Measurements from ENCODE around the gene SRGAP2C.
"Not testable (repeated sequence)": the region's sequence is repeated elsewhere in the genome, so short reads cannot be mapped to it uniquely, and the experiment has no call there.

Gene SRGAP2C

DNA sequence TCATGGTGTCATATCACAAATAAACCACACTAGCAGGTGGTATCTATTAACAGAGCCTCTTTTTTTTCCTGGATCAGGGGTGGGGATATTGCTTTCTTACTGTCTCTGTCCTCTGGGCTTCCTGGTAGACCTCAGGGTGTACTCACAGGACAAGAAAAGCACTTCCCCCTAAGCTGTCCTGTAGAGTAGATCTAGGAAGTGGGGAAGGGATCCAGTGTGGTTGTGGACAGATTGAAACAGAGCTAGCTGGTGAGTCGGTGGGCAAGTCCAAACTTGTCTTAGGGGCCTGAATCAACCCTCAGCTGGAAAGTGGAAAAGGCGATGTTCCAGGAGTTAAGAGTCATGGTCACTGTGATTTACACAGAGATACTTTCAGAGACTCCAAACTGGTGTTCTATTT is 96.7 kb downstream of the SRGAP2C start:
- CTCF ChIA-PET: not testable (repeated sequence)

GRCh38 chr1:121283587-121284180 is 98.9 kb downstream of the SRGAP2C start:
- POLR2A ChIA-PET; DNase-seq (ENCODE audit: low read depth, low spot score); H3K4me3 ChIP-seq (ENCODE audit: low read depth, low read length); CTCF ChIA-PET: not testable (repeated sequence)

More for the DNA sequence above, 96.7 kb downstream of the SRGAP2C start:
- DNase-seq (ENCODE audit: low read depth, low spot score); H3K4me3 ChIP-seq (ENCODE audit: low read depth, low read length); POLR2A ChIA-PET: not testable (repeated sequence)

DNA sequence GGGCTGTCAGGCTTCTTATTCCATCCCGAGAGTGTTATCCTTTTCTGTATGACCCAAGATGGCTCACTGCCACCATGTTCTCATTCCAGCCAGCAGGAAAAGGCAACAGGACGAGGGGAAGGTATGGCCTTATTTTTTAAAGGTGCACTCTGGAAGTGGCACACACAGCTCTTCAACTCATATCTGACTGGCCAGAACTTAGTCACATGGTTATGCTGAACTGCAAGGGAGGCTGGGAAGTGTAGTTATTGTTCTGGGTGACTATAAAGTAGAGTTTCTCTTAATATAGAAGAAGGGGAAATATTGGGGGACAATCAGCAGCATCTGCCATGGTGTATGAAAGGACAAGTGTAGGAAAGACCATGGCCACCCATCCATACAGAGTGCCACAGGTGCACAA is 107.8 kb downstream of the SRGAP2C start:
- H3K4me3 ChIP-seq (ENCODE audit: low read depth, low read length); POLR2A ChIA-PET; CTCF ChIA-PET; DNase-seq (ENCODE audit: low read depth, low spot score): not testable (repeated sequence)

DNA sequence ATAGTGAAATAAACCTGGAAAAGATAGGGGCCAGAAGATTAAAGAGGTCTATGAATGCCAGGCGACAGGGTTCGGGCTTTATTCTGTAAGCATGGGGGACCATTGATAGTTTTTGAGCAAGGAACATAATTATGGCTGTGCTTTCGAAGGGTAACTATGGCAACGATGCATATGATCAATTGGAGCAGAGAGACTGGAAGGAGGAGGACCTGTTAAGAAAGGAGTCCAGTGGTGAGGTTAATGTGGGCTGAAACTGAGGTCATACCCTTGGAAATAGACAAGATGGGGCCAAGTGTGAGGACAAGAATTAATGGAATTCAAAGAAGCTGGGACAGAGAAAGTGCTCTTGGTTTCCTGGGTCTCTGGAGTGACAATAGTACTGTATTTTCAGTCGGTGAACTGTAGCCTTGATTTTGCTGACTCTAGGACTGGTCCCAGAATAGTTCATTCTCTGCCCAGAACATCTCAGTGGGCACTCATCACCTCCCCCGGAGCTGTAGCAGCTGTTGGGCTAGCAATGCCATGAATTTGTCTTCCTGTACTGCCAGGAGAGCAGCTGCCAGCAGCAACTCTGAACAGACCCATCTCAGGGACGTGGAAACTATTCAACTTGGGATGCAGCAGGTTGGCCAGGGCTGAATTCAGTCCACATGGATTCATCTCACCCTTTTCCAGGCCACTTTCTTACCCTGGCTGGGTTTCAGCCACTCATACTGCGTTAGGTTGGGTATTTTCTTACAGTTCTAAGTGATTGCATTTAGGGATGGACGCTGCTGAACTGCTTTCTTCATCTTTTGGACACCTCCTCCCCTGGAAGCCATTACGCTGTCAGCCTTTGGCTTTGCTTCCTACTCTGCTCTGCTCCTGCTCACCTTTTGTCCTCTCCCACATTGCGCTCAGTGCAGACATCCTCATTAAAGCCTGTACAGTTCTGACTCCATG is 108.8 kb downstream of the SRGAP2C start:
- DNase-seq (ENCODE audit: low read depth, low spot score); CTCF ChIA-PET; H3K4me3 ChIP-seq (ENCODE audit: low read depth, low read length); POLR2A ChIA-PET: not testable (repeated sequence)

GRCh38 chr1:121294205-121294570 is 109.4 kb downstream of the SRGAP2C start:
- POLR2A ChIA-PET; H3K4me3 ChIP-seq (ENCODE audit: low read depth, low read length); DNase-seq (ENCODE audit: low read depth, low spot score); CTCF ChIA-PET: not testable (repeated sequence)

DNA sequence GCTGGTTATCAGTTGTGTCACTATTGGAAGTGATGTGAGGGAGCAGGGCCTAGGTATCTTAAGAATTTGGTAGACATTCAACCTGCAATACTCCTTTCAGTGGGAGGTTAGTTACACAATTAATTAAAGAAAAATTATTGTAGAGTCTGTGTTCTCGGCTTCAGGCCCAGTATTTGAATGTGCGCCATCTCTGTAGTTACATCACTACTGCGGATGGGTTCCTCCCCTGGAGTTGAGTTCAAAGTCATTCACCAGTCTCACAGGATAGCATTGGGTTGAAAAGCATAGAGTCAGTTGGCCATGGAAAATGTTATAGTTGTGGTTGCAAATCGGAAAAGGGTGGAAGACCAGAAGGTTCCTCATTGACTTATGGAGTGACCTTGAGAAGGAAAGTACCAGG is 111.8 kb downstream of the SRGAP2C start:
- POLR2A ChIA-PET; H3K4me3 ChIP-seq (ENCODE audit: low read depth, low read length); DNase-seq (ENCODE audit: low read depth, low spot score); CTCF ChIA-PET: not testable (repeated sequence)

DNA sequence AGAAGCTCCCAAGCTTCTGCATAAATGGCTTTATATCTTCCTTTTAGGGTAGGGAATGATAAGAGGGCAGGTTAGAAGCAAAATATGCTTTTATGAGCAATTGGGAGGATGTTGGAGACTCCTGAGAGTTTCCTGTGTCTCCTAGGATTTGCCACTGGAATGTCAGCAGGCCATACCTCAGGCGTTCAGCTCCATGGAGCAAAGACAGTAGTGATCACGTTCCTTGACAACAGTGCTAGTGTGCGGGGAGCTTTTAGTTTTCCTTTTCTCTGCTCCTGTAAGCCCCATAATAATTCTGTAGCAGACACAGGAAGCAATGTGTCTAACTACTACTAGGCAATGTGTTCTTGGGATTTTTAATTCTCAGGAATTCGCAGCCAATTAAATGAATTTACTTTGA is 113.8 kb downstream of the SRGAP2C start:
- H3K4me3 ChIP-seq (ENCODE audit: low read depth, low read length); CTCF ChIA-PET; POLR2A ChIA-PET; DNase-seq (ENCODE audit: low read depth, low spot score): not testable (repeated sequence)

DNA sequence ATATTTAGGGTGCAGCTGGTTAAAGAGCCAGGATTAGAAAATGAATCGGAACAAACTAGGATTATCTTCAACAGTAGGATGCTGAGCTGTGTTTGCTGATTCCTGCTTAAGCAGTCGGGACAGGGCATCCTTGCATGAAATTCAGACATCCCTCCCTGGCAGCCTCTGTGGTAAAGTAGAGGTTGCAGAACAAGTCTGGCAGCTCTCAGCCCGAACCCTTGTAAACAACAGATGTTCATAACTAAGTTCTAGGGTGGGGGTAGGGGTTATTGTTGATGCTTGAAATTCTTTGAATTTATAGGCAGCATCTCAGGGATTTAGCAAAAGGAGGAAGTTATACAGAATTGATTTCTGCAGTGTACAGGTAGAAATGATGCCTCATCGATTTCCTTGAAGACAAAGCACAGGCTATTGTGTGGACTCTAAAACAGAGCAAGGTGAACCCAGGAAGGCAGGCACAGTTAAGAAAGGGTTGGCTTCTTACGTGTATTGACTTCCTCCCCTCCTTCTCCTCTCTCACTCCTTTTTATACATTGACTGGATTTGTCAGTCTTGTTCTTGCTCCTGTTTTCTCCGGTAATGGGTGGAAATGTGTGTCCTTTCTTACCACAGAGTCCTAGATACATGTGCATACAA is 114.9 kb downstream of the SRGAP2C start:
- POLR2A ChIA-PET; CTCF ChIA-PET; DNase-seq (ENCODE audit: low read depth, low spot score); H3K4me3 ChIP-seq (ENCODE audit: low read depth, low read length): not testable (repeated sequence)

GRCh38 chr1:121301876-121302275 is 117.1 kb downstream of the SRGAP2C start:
- DNase-seq (ENCODE audit: low read depth, low spot score); POLR2A ChIA-PET; H3K4me3 ChIP-seq (ENCODE audit: low read depth, low read length); CTCF ChIA-PET: not testable (repeated sequence)

DNA sequence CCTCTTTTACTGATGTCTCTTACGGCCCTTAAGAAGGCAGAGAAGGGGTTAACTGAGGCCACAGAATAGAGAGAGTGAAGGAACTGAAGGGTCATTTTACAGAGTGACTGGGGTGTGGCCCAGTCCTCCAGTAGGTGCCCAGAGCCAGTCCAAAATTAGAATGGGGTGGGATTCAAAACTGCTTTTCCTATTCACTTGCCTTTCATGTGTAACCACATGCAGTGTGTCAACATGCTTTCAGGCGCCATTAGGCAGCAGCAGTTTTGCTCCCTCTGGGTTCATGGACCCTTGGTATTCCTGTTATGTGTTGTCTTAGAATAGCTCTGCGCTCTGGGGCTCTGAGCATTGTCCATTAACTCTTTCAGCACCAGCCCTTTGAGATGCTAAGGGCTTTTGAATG is 123.0 kb downstream of the SRGAP2C start:
- CTCF ChIA-PET; H3K4me3 ChIP-seq (ENCODE audit: low read depth, low read length); POLR2A ChIA-PET; DNase-seq (ENCODE audit: low read depth, low spot score): not testable (repeated sequence)

- POLR2A ChIA-PET; H3K4me3 ChIP-seq (ENCODE audit: low read depth, low read length); DNase-seq (ENCODE audit: low read depth, low spot score); CTCF ChIA-PET: not testable (repeated sequence)
Measured at GRCh38 chr1:121315509-121315908, 130.7 kb downstream of the SRGAP2C start.

- DNase-seq (ENCODE audit: low read depth, low spot score); CTCF ChIA-PET; POLR2A ChIA-PET; H3K4me3 ChIP-seq (ENCODE audit: low read depth, low read length): not testable (repeated sequence)
Measured at GRCh38 chr1:121316081-121316480, 131.3 kb downstream of the SRGAP2C start.

GRCh38 chr1:121317491-121318468 is 133.0 kb downstream of the SRGAP2C start:
- CTCF ChIA-PET; POLR2A ChIA-PET; DNase-seq (ENCODE audit: low read depth, low spot score); H3K4me3 ChIP-seq (ENCODE audit: low read depth, low read length): not testable (repeated sequence)

DNA sequence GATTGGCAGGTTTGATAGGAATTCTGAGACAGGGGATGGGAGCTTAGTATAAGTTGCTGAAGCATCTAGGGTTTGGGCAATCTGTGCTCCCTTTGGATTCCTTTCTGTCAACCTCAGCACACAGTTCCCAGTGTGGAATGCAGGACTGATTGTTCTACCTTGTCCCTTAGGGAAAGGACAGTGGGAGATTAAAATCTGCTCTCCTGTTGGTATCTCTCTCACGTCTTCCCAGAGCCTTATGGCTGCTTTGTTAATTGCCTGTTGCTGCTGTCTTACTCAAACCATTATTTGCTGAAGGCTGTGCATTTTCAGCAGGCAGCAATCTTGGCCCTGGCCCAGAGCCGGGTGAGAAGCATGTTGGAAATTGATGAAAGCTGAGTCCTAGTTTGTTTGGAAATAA is 133.9 kb downstream of the SRGAP2C start:
- CTCF ChIA-PET; DNase-seq (ENCODE audit: low read depth, low spot score); POLR2A ChIA-PET; H3K4me3 ChIP-seq (ENCODE audit: low read depth, low read length): not testable (repeated sequence)

GRCh38 chr1:121321660-121322059 is 136.9 kb downstream of the SRGAP2C start:
- DNase-seq (ENCODE audit: low read depth, low spot score); POLR2A ChIA-PET; H3K4me3 ChIP-seq (ENCODE audit: low read depth, low read length); CTCF ChIA-PET: not testable (repeated sequence)

GRCh38 chr1:121324726-121325125 is 140.0 kb downstream of the SRGAP2C start:
- DNase-seq (ENCODE audit: low read depth, low spot score); H3K4me3 ChIP-seq (ENCODE audit: low read depth, low read length); CTCF ChIA-PET; POLR2A ChIA-PET: not testable (repeated sequence)
